Keratinocyte (primary cell): ENCODE results near the gene OAS3.

Source experiments
- CTCF ChIP-seq, 3 experiments: IDR thresholded peaks in 1 of 3; conservative IDR thresholded peaks in 1 of 3; optimal IDR thresholded peaks in 1 of 3; 2 replicates in 2 of 3; 3 replicates in 1 of 3; pipeline versions ENCODE3 to v1.5.1; 2011; ENCODE audit warnings: low read length in 3 of 3, mild to moderate bottlenecking in 3 of 3, moderate library complexity in 2 of 3, control low read depth in 1 of 3, inconsistent platforms in 1 of 3; ENCODE audit not compliant: insufficient read depth in 2 of 3; ENCODE audit errors: extremely low read depth in 1 of 3
- EZH2 ChIP-seq: IDR thresholded peaks from one replicate; pipeline ENCODE4 v1.6.1; 2012; ENCODE audit warnings: inconsistent platforms, mild to moderate bottlenecking, low read length, moderate library complexity

- no peak for TF ChIP-seq CTCF (optimal IDR thresholded peaks at IDR 0.05 in 1 of 3, IDR thresholded peaks at IDR 0.05 in 1 of 3, conservative IDR thresholded peaks at IDR 0.05 in 1 of 3; ENCODE audit: extremely low read depth in 1 of 3, insufficient read depth in 2 of 3, low read length in 3 of 3)
- TF ChIP-seq EZH2, result no peak
These were observed 7.9 kb upstream of the OAS3 start for GRCh38 chr12:112930350-112930749.
